DMS79 (cell line): ENCODE data around the gene CAPZB.

Source experiments
- DNase-seq: peaks from one replicate; lab custom pipeline; 2025; lab: John Stamatoyannopoulos, UW

CAPZB gene

DNA sequence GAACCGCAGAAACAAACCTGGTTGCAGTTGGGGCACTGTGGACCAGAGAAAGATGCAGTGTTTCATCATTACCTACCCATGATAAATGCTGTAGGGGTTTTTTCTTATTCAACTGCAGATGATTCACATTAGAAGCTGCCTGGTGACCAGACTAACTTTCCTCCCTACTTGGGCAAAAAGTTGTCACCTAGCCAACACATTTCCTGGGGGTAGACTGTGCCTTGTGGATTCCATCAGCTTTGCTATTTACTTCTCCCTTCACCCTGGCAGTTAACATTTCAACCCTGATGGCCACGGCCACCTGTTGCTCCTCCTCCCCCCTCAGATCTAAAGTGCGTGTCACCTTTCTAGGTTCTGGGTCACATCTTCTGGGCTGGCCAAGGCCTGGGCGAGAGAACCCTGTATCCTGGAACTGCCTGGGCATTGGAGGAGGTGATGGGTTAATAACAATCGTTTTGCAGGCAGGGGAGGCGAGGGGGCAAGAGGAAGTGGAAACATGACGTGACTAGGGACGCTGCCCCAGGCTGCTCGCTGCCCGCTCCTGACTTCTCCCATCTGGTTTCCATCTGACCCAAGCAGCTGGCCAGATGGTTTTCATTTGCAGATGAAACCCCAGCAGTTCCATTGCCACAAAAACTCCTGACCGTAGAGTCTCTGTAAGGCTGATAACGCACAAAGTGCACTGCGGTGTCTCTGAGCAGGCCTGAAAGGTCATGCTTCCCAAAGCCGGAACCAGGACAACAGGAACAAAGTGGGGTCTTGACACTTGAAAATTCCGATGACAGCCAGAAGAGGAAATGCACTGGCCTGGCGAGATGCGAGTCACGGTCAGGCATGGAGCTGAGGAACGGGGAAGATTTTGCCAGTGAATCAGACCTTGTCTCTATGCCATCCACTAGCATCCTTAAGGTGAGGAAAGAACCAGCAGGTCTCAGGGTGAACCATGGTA, 36.6 kb downstream of the CAPZB start:
- DNase-seq = no peak

DNA sequence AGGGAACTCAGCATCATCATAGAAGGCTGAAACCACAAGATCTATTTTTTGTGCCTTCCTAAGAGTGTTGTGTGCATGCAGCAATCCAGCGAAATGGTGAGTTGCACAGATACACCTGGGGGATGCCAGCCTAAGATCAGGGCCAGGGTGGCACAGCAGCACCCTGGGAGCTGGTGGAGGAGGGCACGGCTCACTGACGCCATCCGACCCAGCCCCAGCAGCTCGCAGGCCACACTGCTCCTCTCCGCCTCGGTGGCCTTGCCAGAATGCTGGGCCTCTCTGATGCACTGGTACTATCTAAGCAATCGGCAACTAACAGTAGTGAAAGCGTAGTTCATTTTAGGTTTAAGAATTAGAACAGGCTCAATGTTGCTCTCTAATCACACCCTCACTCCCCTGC, 37.8 kb downstream of the CAPZB start:
- DNase-seq = no peak

DNA sequence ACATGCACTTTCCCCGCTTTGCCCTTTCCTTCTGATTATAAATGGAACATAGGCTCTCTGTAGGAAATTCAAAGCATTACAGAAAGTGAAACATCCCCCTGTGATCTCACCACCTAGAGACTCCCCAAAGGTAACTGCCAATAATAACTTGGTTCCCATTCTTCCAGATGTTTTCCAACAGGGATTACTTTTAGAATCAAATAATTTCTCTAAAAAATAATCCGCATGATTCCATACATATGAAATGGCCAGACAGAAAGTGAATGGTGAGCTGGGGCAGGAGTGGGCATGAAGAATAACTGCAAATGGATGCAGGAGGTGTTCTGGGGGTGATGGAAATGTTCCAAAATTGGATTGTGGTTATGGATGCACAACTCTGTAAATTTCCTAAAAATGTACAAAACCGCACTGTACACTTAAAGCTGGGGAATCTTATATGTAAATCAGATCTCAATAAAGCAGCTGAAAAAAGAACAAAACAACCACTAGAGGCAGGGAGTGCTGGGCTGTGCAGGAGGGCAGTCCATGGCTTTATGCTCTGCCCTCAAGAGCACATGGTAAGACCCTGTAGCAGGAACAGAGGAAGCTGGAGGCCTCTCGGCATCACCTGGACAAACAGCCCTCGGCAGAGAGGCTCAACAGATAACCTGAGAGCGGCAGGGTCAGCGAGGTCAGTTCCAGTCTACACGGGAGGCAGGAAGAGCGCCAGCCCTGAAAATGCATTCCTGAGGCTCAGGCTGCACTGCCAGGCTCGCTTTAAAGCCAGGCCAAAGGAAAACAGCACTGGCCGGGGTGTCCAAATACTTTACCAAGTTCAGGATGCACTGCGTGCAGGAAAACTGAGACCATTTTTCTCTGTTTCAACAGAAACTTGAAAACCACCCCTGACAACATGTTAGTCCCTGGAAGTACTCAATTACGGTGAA, 39.7 kb downstream of the CAPZB start:
- DNase-seq = no peak

DNA sequence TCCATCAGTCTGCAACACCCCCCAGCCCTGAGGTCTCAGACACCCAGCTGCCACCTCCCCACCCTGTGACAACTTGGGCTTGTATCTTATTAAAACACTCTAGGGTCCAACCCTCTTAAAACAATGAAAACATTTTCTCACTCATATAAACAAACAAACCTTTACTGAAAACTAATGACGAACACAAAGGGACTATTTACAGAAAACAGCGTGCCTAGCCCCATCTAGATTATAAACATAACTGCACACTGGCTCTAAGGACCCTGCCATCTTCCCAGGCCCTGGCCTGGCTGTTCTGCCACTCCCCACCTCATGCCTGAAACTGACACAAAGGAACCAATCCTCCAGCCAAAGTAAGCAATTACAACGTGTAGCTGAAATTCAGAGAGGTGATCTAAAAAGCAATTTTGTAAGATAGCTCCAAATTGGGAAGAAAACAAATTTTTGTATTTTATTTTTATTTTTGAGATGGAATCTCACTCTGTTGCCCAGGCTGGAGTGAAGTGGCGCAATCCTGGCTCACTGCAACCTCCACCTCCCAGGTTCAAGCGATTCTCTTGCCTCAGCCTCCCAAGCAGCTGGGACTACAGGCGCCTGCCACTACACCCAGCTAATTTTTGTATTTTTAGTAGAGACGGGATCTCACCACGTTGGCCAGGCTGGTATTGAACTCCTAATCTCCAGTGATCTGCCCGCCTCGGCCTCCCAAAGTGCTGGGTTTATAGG, 40.9 kb downstream of the CAPZB start:
- DNase-seq = no peak

DNA sequence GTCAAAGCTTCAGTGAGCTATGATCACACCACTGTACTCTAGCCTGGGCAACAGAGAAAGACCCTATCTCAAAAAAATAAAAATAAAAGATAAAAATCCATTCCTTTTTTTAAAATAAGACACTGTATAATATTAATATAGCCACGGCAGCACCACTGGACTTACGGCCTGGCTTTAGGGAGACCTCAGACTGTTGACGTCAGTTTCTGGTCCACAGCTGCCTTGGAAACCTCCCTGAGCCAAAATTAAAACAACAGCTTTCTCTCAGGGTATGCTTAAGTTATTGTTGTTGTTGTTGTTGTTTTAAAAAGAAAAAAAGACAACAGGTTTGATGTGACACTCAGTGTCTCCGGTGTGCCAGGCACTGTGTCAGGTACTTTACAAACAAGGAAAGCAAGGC, 42.0 kb downstream of the CAPZB start:
- no peak for DNase-seq

DNA sequence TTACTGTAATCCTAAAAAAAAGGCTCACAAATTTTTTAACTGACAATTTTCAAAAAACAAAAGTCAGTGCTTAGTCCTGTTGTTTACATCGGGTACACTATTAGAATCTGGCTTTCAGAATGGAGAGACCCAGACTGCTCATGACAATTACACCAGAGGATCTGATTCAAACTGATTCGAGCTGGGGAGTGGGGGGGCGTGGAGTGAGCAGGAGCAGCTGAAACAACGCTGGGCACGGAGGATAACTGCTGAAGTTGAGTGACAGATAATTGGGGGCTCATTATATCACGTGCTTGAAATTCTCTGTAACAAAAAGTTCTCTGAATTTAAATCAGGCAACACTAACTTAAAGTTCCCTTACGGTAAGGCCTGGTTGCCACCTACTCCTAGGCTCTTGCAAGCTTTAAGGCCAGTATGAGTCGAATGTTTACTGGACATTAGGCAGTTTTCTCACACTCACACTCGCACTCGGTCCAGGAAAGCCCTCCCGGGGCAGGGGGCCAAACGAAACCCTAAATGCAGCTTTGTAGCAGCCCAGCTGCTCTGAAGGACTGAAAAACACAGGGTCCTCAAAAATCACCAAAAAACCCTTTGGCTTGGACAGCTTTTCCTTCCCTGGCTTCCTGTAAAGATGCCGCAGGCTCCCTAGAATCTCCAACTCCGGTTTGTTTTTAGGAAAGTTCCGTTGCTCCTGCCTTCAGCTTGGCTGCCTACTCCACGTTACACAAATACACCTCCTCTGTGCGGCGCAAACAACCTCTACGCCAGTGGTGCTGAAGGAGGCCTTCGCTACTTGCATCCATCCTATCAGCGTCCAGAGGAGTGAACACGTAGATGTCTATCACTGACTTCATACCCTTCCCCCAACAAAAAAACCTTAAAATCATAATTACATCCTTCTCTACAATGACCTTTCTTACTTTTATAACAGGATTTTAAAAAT, 42.9 kb downstream of the CAPZB start:
- no peak for DNase-seq

DNA sequence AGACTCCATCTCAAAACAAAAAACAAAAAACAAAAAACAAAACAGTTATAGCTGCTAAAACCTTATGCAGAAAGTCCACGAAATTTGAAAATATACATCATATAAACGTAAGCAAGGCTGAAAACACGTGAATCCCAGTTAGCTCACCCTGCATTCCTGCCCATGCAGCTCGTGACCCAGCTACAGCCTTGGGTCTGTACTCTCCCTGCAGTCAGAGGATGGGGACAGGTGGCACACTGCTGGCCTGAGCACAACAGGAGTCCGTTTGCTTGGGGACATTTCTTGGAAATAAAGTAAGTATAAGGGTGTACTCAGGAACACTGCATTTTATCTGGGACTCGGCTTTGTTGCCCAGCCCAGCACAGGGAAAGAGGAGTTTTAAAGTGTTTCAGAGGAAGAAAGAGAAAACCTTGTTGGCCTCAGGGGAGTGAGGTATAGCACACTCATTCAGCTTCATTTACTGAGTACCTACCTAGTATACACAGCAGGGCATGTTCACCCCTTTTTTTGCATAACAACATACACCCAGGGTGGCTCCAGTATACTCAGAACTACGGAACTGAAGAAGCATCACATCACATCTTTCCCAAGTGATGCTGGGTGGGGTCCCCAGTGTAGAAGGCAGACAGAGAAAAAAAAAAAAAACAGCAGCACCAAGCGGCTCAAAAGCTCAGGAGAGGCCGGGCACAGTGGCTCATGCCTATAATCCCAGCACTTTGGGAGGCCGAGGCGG, 44.1 kb downstream of the CAPZB start:
- DNase-seq = no peak

DNA sequence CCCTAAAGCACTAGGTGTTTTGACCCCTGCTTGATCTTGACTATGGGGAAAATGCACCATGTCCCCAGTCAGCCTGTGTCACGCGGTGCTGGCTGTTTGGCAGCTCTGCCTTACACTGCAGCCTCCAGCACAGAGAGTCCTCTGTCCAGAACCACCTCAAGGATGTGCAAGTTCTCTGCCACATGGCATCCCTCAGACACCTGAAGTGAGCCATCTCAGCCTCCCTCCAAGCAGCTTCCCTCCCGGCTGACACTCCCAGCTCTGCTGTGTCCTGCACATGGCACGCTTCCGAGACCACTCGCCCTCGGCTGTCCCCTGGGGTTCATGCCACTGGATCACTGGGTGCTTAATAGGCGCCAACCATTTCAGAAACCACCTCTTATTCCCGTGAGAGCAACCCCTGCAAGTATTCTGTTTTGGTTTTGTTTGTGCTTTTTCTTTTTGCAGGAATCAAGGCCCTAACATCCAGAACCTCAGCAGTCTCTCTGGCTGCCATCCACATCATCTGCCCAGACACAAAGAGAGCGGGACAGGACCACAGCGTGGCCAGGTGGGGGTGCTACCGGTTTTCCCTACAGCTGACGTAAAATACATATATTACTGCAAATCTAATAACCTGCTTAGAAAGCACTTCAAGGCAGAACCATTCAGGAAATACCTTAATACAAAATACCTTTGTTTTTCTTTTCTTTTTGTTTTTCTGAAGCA, 45.7 kb downstream of the CAPZB start:
- no peak for DNase-seq

DNA sequence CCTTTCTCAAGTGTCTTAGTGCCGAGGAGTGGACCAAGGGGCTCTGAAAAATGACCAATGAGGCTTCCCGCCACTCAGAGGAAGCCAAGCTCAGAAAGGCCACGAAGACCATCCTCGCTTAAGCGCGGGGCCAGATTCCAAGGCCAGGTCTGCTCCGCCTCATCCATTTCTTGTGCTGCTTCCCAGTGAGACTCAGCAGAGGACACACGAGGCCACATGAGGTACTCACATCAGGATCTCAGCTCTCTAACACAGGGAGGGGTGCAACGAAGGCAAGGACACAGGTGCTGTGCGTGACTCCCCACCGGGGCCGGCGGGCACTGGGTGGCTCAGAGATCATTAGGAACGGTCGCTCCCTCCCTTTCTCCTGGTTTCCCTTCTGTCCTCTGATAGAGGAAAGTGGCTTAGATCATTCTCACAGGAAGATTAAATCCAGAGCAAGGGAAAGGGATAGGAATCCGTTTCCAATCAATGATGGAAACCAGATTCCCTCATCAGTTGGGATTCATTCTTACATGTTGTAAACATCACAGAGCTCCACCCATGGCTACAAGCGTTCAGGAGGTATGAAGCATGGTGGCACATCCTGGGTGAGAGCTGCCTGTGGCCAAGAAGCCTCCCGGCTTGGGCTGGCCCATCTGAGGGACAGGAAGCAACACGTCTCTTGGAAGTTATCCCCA, 46.7 kb downstream of the CAPZB start:
- no peak for DNase-seq

DNA sequence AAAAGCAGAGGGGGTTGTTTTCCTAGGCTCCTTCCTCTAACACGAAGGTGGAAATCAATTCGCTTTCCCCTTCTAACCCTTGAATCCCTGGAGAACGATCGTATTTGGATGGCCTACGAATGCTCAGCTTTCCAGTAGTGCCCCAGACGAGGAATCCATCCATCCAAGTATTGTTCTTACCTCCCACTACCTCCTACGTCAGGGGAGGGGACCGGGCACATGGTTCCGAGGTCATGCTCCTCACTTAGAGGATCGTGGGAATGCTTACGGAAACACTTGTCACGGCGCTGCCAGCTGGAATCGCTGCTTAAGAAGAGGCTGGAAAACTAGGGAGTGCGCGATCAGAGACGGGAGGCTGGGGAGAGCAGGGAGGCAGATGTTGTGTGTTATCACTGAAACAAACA, 47.4 kb downstream of the CAPZB start:
- DNase-seq = no peak

DNA sequence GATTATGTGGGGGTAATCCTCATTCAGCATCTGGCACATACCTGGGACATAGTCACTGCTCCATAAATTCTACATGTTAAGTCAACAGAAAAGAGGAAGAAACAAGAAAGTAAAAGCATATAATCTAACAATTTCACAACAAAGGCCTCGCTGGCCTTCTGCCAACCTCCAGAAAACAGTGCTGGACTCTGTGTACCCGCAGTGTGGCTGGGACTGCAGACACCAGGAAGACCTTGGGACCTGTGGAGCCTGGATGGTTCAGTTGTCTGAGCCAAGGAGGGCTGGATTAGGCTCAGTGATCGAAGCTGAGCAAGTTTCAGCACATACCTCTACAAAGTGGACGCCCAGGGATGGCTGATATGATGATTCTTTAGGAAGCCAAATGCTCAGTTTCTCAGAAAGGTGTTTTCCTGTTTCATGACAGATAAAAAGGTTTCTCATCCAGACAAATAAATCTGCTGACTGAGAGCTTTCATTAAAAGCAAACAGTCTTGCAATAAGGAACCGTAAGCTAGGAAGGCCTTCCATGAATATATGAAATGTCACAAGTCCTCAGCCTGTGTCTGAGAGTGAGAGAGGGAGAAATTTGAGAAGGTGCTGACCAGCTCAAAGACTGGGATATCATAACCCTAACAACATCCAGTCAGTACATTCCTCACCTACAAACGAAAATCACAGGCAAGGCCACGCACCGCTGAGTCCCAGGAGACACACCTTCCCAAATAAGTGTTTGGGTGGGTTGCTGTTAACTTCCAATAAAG, 48.4 kb downstream of the CAPZB start:
- DNase-seq = no peak

DNA sequence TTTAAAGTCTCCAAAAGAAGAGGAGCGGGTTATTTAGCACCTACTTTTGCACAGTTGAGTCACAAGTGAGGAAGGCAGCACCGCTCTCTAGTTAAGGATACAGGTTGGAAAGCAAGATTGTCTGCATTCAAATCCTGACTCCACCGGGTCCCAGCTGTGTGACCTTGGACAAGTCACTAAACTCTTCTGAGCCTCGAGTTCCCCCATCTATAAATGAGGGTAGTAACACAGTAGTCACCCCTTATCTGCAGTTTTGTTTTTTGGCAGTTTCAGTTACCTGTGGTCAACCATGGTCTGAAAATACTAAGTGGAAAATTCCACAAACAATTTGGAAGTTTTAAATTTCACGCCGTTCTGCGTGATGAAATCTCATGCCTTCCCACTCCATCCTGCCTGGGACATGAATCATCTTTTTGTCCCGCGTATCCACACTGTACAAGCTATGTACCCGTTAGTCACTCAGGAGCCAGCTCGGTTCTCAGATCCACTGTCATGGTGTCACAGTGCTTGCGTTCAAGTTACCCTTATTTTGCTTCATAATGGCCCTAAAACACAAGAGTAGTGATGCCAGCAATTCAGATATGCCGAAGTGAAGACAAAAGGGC, 49.4 kb downstream of the CAPZB start:
- no peak for DNase-seq

DNA sequence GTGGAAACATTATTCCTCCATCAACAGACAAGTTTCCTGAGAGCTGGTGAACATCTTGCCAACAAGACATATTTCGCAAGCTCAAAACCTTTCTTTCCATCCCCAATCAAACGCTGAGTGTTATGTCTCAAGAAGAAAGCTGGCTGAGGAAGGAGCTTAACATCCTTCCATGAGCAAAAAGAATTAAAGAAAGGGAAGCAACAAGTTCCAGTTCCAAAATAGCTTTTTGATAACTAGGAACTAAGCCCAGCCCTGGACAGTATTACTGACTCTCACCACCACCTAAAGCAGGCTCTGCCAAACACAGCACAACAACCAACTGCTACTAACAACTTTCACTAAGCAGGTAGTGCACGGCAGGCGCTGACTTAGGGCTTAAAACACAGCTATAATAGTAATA, 50.2 kb downstream of the CAPZB start:
- no peak for DNase-seq

DNA sequence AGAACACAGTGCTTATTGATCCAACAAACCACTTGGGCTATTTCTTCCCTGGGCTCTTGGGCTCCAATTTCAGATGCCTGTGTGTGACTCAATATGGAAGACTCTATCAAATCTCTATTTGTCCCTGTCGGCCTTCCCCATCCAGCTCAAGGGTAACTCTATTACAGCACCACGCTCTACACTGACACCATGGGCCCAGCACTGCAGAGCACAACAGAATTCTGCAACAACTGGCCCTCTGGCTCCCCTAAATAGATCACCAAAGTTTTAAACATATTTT, 51.7 kb downstream of the CAPZB start:
- DNase-seq = no peak

DNA sequence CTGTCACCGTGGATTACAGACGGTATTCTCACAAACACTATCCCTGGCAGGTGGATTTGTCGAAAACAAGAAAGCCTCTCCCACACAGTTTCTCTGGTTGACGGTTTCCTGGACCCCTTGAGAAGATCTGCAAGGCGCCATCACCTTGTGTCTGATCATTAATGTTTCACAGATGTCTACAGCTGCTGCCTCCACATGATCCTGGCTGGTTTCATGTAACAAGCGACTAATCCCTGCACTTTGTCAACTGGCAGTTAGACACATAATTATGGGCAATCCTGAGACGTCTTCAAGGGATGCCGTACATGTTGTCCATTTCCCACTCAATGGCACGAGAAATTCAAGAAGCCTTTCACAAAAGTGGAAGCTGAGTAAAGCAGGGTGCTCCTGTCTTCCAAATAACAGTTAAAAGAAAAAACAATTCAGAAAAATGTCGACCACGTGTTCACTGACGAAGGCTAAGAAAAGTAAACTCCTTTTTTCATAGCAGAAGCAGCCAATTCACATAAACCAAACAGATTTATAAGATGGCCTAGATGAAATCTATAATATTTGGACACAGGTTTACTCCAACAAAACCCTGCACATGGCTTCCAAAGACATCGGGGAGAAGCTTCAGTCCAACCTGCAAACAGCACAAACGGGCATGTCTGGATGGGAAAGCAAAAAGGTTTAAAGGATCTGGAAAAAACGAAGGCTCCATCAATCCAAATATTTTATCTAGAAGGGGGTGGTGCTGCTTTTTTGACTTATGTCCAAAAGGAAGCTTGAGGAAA, 52.2 kb downstream of the CAPZB start:
- DNase-seq = no peak

DNA sequence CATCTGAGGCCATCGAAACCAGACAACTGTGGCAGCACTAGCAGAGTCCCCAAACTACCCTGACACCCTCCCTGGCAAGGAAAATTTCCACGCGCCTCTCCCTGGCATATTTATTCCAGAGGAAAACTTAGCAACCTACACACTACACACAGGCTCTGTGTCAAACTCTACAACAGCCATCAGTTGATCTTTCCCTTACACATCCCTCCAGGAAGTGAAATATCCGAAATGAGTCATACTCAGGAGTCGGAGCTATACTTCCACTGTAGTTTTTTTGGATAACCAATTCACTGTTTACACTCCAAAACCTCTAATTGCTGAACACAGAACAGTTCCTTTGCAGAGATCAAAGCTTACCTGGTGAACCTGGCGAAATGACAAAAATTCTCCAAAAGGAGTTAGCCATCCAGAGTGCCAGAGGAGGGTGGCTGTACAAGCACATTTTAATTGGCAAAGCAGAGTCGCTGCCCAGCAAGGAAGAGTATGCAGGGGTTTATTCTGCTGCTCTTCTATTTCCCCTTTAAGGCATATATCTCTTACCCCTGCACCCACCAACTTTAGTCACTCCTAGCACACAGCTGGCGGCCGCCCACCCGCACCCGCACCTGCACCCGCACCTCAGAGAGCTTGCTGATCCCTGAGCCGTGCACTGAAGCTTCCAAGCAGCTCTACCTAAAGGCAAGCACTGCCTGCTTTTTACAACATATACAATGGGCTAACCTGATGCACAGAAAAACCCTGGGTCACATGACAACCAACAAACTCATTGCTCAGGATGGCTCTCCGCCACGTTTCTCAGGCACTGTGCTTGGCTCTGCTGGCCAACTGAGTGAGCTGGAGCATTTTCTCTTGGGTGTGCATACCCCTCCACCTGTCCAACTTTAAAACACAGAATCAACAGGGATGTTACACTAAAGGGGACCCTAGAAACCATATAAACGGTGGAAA, 54.9 kb downstream of the CAPZB start:
- peak; percentile 40 for DNase-seq
